Posterior vena cava (tissue), 2 donors: ENCODE measurements around the gene CDKAL1. TPM values are rescaled to one million over a fixed set of nuclear protein-coding genes. Genes with fewer than 3 reads are reported as not detected.

Experiments used
- DNase-seq: peaks from one replicate; pipeline ENCODE4 v3.0.0-alpha.2; 2020; ENCODE audit warnings: low spot score
- intact Hi-C, 2 donors: fragments of 100-400 bp; cut with DNase I; formaldehyde crosslinking; loops; one replicate each; pipeline versions ENCODE4 v1.14.1 to v1.14.2; 2022 to 2023
- total RNA-seq, 2 donors: library from RNA; stranded (reverse); fragmentation: NEBNext Ultra II Directional; extraction: Animal tissue kit (Norgen Biotek cat#: 25700); gene quantifications; one replicate each; pipeline ENCODE4 v1.2.1, GENCODE V29; 2021
- donor health status: DM: yes; HTN: yes; CAD: no.
- donor health status: DM: yes; HTN: yes; CAD: no.

Gene CDKAL1
- total RNA-seq, 2 donors from 2014 or later: 13.1 TPM

DNA sequence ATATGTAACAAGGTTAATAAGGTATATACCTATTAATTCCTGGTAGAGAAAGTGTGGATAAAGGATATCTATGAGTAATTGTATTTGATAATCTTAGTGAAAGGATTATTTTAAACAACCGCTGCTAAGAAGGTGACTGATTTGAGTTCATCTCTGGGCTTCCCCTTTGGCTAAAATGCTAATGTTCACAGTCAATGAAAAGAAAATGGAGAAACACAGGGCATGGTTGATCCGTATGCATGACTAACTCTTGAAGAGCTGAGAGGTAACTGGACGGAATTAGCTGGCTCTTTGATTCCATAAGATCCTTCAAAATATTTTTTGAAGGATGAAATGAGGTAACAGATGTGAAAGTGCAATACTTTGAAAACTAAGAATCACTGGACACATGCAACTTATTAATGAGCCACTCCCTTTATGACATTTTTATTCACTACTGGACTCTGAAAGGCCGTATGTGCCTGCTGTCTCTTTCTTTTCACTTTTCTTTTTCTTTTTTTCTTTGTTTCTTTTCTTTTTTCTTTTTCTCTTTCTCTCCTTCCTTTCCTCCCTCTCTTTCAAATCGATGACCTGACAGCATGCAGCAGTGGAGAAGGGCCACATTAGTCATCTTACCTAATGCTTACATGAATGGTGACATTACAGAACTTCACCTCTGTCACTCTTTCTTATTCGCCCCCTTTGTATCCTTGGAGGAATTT, 464.6 kb downstream of the CDKAL1 start:
- intact Hi-C loops: no loop called here
- DNase-seq: no peak

GRCh38 chr6:21000331-21000801, 466.1 kb downstream of the CDKAL1 start:
- intact Hi-C loops: no loop called here
- no peak for DNase-seq

DNA sequence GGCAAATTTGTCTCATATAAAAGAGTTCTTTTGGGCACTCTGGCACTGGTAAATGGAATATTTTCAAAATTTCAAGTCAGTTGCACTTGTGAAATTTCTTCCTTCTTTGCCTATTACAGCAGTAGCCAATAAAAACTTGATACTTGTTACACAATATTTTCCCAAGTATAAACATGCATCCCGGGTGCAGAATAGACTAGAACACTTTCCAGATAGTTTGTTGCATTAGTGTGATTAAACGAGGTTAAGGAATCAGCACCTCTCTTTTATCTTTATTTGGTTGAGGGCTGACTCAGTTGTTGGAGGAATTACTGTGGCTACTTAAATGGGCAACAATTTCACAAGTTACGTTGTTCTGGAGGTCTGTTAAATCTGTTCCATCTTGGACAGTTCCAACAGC, 467.5 kb downstream of the CDKAL1 start:
- intact Hi-C loops: no loop called here
- DNase-seq: no peak

DNA sequence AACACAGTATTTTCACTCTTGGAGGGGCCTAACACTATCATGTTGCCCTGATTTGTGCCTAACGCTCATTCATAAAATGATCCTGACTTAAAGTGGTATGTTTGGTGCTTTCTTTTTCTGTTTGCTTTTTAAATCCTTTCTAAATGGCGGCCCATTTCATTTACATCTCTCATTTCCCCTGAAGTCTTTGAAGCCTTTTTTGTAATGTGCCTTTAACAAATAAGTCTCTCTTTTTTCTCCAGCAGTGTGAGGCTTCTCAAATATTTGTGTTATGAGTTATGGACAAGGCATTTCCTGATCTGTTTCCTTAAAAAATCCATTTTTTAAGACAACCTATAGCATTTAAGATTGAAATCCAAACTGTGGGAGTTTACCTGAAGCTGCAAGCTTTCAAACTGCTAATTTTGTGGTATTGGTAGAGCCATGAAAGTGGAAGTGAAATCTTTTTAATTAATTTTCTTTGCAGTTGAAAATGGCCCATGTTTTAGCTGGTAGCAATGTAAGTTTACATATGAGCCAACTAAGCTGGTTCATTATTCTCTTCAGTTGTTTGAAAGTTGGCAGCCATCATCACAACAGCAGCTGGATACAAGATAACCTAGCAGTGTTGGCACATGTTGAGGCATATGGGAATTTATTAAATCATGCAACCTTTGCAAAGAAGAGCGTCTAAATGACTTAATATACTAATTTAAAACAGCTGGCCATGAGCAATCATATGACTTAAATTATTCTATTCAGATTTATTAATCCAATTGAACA, 469.7 kb downstream of the CDKAL1 start:
- intact Hi-C loops: no loop called here
- no peak for DNase-seq

DNA sequence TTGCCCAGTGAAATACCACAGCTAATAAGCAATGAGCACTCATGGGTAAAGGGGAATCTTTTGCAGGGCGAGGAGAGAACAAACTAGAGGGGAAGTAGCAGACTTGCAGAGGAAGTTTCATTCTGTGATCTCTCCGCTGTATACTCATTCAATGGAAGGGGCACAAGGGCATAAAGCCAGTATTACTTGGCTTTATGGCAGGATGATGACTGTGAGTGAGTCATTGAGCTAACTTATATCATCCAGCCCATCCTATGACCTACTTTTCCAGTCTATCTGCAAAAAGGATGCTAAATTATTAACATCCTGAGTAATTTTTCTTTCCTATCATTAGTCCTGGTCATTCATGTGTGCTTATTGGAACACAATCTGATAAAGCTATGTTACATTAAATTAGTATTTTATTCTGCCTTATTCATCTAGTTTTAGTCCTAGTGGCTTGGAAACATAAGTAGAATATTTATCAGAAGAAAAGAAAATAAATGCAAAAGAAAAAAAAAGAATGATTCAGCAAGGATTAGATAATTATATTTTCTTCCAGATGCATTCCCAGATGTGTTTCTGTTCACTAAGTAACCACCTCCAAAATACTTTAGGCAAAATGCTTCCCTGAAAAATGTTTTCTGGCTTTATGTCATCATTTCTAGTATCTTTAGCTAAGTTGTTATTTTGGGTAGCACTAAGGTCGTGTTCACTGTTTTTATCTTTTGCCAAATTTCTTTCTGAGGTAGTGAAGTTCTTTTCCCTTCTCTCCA, 471.7 kb downstream of the CDKAL1 start:
- intact Hi-C loops: no loop called here
- DNase-seq: no peak

GRCh38 chr6:21019614-21020013, 485.4 kb downstream of the CDKAL1 start:
- DNase-seq: no peak
- intact Hi-C loops: no loop called here

GRCh38 chr6:21022343-21023107, 488.3 kb downstream of the CDKAL1 start:
- DNase-seq: no peak
- intact Hi-C loops: no loop called here

GRCh38 chr6:21023210-21023609, 489.0 kb downstream of the CDKAL1 start:
- DNase-seq: no peak
- intact Hi-C loops: no loop called here

DNA sequence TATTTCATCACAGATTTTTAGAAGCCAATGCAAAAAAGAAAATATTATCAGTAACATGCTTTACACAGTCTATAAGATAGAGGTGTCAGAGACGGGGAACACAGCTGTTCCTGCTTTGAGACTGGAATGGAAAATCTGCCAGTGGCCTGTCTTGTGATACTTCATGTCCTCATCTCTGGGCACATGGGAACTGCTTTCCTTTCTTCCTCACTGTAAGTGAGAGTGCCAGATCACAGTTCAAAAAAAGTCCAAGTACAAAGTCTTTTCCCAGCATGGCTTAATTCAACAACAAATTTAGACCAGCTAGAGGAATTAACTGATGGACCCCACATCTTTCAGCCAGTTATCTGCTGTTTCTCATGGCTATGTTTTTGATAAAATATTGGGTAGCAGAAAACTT, 490.4 kb downstream of the CDKAL1 start:
- no peak for DNase-seq
- intact Hi-C loops: no loop called here

DNA sequence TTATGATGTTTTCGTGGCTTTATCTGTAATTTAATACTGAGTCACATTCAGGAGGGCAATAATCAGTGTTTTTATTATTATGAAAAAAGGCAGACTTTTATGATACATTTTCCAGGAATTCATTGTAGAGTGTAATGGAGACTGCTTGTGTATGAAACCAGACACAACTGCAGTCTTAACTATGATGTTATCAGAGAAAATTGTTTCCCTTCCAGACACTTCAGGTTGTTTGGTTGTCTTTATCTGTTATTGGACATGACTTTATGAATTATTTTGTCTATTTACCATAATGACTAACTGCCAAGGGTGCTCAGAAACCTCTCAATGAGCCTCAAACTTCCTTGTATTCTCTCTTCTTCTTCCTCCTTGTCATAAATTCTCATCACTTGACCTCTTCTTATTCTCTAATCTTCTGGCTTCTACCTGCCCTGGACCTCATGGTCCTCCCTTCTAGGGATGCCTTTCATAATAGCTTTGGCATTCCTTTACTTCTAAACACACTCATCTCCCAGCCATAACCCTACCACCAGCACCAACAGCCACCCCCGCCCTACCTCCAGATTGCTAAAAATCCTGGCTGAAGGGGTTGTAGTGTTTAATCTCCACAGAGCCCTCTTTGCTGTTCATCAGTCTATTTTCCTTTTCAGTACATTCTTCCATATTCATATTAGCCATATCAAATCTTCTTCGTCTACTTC, 492.5 kb downstream of the CDKAL1 start:
- no peak for DNase-seq
- intact Hi-C loops: no loop called here

GRCh38 chr6:21027507-21027906, 493.2 kb downstream of the CDKAL1 start:
- DNase-seq: no peak
- intact Hi-C loops: no loop called here

DNA sequence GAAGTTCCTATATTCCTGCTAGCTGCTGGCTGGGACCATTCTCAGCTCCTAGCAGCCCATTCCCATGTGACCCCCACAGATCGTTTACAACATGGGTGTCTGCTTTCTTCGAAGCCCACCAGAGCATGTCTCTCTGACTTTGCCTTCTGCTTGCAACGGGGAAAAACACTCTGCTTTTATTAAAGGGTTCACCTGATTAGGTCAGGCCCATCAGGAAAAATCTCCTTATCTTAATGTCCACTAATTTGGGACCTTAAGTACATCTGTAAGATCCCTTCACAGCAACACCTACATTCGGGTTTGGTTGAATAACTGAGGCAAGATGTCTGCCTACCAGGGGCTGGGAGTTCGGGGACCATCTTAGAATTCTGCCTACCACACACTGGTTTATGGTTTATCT, 496.9 kb downstream of the CDKAL1 start:
- no peak for DNase-seq
- intact Hi-C loops: no loop called here

DNA sequence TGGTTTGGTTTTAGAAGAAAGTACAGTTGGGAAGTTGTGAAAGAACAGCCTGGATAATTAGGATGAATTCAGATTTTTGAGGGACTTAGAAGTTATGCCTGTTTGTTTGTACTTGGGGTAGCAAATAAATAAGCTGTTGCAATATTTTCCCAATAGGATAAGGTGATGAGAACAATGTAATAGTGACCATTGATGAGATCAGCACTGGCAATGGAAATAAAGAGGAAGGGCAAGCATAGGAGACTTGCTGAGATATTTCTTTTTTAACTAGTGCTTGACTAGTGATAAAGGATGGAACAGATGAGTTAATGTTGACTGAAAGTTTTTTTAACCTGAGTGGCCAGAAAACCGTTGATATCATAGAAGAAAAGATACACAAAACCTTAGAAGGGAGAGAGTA, 498.8 kb downstream of the CDKAL1 start:
- no peak for DNase-seq
- intact Hi-C loops: no loop called here

DNA sequence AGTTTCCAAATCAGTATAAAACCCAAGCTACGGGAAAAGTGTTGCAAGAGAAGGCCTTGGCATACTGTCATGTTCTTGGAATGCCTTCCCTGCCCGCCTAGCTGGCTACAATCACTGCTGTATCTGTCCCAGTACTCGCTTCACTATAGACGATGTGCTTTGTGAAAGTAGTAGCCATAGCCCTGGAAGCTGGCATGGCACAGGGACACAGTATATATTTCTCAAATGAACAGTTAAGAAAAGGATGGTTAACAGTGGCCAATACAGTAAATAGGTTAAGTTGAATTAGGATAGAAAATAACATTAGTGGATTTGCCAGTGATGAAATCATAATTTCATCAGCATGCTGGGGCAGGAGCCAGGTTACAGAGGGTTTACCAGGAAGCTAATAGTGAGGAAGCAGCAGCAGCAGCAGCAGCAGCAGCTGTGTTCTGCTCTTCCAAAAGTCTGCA, 499.3 kb downstream of the CDKAL1 start:
- intact Hi-C loops: no loop called here
- no peak for DNase-seq

- DNase-seq: no peak
- intact Hi-C loops: no loop called here
Observed at GRCh38 chr6:21034345-21034744, 500.1 kb downstream of the CDKAL1 start.

DNA sequence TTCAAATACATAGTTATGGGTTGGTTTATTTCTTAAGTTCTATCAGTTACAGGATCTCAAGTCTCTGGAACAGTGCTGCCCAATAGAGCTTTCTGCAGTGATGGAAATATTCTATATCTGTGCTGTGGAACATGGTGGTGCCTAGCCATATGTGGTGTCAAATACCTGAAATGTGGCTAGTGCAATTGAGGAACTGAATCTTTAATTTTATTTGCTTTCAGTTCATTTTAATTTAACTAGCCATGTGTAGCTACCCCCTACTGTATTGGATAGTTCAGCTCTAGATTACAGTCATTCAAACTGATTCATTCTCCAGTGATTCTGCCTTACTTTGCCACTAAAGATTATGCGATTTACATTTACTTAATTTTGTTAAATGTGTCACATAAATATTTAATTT, 503.2 kb downstream of the CDKAL1 start:
- DNase-seq: no peak
- intact Hi-C loops: no loop called here

DNA sequence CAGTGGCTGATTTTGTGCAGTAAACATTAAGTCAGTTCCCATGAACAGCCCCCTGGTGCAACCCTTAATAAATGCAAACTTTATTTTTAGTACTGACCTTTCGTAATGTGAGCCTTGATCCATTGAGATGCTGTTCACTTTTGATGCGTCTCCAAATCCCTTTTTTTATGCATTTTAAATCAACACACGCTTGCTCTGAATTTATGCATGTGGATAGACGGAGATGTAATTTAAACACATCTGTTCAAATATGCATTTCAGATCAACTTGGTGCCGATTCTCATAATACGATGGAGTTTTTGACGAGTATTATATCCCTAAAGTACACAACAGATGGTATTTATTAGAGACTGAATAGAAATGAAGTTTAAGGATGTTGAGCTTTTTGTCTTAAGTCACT, 505.7 kb downstream of the CDKAL1 start:
- DNase-seq: no peak
- intact Hi-C loops: no loop called here

DNA sequence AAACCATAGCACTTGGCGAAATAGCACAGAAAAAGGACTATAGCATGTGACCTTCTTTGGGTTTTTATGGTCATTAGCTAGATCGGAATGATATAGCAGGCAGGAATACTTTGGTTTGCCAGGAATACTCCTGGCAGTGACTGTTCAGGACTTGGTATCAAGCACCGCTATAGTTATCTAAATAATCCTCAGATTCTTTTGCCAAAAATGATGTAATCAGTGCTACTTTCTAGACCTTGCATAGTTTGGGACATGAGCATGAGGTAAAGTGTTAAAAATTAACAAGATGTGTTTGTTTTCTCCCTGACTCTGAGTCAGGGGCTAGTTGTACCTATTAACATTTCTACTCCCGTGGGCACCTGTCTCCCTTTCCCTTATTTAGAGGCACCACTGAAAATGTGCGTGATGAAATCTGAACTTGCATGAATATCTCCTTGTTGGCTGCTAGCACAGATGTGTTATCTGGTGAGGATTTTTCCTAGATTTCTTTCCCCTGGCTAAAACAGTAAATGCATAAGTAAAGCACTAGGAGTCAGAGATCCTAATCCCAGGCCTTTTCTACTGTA, 511.0 kb downstream of the CDKAL1 start:
- intact Hi-C loops: no loop called here

GRCh38 chr6:21046276-21046675, 512.0 kb downstream of the CDKAL1 start:
- no peak for DNase-seq
- intact Hi-C loops: no loop called here

More for the DNA sequence above, 511.0 kb downstream of the CDKAL1 start:
- DNase-seq: no peak
